ENCODE results near the gene NUDC.

NUDC gene

GRCh38 chr1:26900001-26900814 is 21.3 kb upstream of the NUDC start, which contains the start of gene GPATCH3:
GPATCH3 (minus strand) TSS chr1:26900467; CDS start chr1:26900442, 25 bp downstream.
- DNase-seq (peak; percentile 87), ATAC-seq (peak; percentile 89)
- Mint-ChIP-seq H3K27me3 (no peaks in the 10 kb centered on the region), H3K4me1 (peaks cover 29% of the 10 kb centered on the region), H3K9me3 (no peaks in the 10 kb centered on the region), H3K27ac (peak within 1 kb of the TSS; percentile 98), H3K4me3 (peak within 1 kb of the TSS; percentile 93), H3K36me3 (ENCODE audit: low read depth) (peaks cover 11% of the 10 kb centered on the region)

- no peak for DNase-seq
- no peaks in the 10 kb centered on the region for H3K27me3 Mint-ChIP-seq
- H3K36me3 Mint-ChIP-seq (ENCODE audit: low read depth): peaks cover 8% of the 10 kb centered on the region
- H3K4me3 Mint-ChIP-seq: peak overlapping the region; percentile 93
- ATAC-seq: no peak
- peaks cover 29% of the 10 kb centered on the region for H3K4me1 Mint-ChIP-seq
- H3K9me3 Mint-ChIP-seq: no peaks in the 10 kb centered on the region
- peak overlapping the region; percentile 98 for H3K27ac Mint-ChIP-seq
Measured at GRCh38 chr1:26900815-26901511, 20.6 kb upstream of the NUDC start.

GRCh38 chr1:26907071-26907917 is 14.2 kb upstream of the NUDC start:
- Mint-ChIP-seq H3K4me1 (no peaks in the 10 kb centered on the region), H3K27ac (no peak overlapping the region), H3K36me3 (ENCODE audit: low read depth) (no peaks in the 10 kb centered on the region), H3K4me3 (no peak overlapping the region), H3K9me3 (no peaks in the 10 kb centered on the region), H3K27me3 (no peaks in the 10 kb centered on the region)
- ATAC-seq (no peak), DNase-seq (no peak)

DNA sequence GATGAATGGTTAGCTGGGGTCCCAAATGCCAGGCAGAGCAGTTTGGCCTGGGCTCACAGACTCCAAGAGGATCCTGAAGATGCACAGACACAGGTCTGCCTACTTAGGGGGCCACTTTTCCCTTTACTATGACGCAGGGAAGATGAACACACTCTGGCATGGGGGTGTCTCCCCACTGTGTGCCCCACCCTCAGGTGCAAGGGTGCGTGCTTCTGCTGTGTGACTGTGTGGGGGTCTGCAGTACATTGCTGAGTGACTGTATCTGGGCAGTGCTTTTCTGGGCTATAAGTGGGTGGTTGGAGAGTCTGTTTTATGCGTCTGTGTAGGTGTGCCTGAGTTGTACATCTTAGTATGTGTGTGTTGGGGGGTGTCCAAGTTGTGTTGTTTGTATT is 11.6 kb upstream of the NUDC start:
- Mint-ChIP-seq H3K36me3 (ENCODE audit: low read depth) (no peaks in the 10 kb centered on the region), H3K4me1 (no peaks in the 10 kb centered on the region), H3K27ac (no peak overlapping the region), H3K27me3 (no peaks in the 10 kb centered on the region), H3K4me3 (no peak overlapping the region), H3K9me3 (no peaks in the 10 kb centered on the region)
- DNase-seq (no peak), ATAC-seq (no peak)

DNA sequence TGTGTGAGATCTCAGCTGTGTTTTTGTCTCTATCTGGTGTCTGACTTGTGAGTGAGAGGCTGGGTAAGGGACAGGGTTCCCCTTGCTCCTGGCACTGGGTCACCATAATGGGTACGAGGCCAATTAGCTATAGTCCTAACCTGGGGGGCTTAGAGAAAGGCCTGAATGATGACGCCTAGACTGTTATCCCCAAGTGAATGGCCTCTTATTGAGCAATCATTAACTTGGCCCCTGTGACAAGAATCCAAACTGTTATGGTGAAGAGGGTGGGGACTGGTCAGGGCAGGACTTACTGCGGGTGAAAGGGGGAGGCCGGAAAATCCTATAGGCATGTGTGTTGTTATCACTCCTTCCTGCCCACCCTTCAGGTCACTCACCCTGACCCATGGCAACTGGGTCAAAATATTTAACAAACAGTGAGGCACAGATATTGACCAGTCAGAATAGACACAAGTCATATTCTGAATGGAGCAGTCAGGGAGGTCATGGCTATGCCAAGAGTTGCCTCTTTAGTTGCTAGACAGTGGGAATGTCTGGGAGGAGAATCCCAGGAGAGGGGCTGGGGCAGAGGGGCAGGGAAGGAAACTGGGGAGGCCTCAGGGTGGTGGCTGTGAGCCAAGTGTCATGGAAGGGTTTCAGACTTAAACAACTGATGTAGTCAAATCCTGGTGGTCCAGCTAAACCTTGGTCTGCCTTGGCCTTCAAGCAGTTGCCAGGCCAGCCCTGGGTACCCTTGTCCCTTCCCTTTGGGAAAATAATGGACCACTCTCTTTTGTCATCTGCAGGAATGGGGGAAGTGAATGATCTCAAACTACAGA is 11.0 kb upstream of the NUDC start:
- DNase-seq (no peak), ATAC-seq (no peak)
- Mint-ChIP-seq H3K9me3 (no peaks in the 10 kb centered on the region), H3K27me3 (no peaks in the 10 kb centered on the region), H3K36me3 (ENCODE audit: low read depth) (no peaks in the 10 kb centered on the region), H3K27ac (no peak overlapping the region), H3K4me3 (no peak overlapping the region), H3K4me1 (no peaks in the 10 kb centered on the region)

GRCh38 chr1:26911399-26912146 is 10.0 kb upstream of the NUDC start:
- Mint-ChIP-seq H3K27me3 (no peaks in the 10 kb centered on the region), H3K27ac (no peak overlapping the region), H3K4me1 (no peaks in the 10 kb centered on the region), H3K9me3 (no peaks in the 10 kb centered on the region), H3K4me3 (no peak overlapping the region), H3K36me3 (ENCODE audit: low read depth) (no peaks in the 10 kb centered on the region)
- ATAC-seq: no peak
- DNase-seq: no peak

- Mint-ChIP-seq H3K4me3 (no peak overlapping the region), H3K36me3 (ENCODE audit: low read depth) (no peaks in the 10 kb centered on the region), H3K27ac (no peak overlapping the region), H3K4me1 (no peaks in the 10 kb centered on the region), H3K27me3 (no peaks in the 10 kb centered on the region), H3K9me3 (no peaks in the 10 kb centered on the region)
- ATAC-seq (no peak), DNase-seq (no peak)
Measured at GRCh38 chr1:26912147-26912490, 9.4 kb upstream of the NUDC start.

DNA sequence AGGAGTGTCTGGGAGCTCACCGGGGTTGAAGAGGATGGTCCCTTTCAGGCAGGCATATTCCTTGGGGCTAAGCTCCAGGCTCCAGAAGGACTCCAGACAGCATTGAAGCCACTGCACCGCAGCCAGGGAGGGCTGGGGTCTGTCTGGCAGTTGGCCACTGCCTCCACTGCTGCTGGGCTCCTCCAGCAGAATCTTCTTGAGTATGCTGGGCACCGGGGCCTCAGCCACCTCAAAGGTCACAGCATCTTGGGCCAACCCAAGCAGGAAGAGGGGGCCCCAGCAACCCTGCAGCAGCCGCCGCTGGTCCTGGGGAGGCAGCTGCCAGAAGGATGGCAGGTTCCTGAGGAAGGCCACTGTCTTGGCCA is 8.2 kb upstream of the NUDC start:
- Mint-ChIP-seq H3K9me3 (no peaks in the 10 kb centered on the region), H3K27ac (no peak overlapping the region), H3K27me3 (no peaks in the 10 kb centered on the region), H3K36me3 (ENCODE audit: low read depth) (no peaks in the 10 kb centered on the region), H3K4me1 (no peaks in the 10 kb centered on the region), H3K4me3 (no peak overlapping the region)
- ATAC-seq: no peak
- no peak for DNase-seq

GRCh38 chr1:26913754-26914619 is 7.6 kb upstream of the NUDC start, which contains the start of gene NR0B2:
NR0B2 (minus strand) TSS chr1:26913975; CDS start chr1:26913940, 35 bp downstream.
- H3K36me3 Mint-ChIP-seq (ENCODE audit: low read depth): no peaks in the 10 kb centered on the region
- ATAC-seq: no peak

GRCh38 chr1:26915204-26915842 is 6.2 kb upstream of the NUDC start:
- Mint-ChIP-seq H3K9me3 (no peaks in the 10 kb centered on the region), H3K27ac (no peak overlapping the region), H3K36me3 (ENCODE audit: low read depth) (no peaks in the 10 kb centered on the region), H3K27me3 (no peaks in the 10 kb centered on the region), H3K4me3 (no peak overlapping the region), H3K4me1 (peaks cover 1% of the 10 kb centered on the region)
- DNase-seq (no peak), ATAC-seq (no peak)

More at GRCh38 chr1:26913754-26914619, 7.6 kb upstream of the NUDC start, which contains the start of gene NR0B2:
- no peaks in the 10 kb centered on the region for H3K9me3 Mint-ChIP-seq
- no peak within 1 kb of the TSS for H3K4me3 Mint-ChIP-seq
- H3K27me3 Mint-ChIP-seq: no peaks in the 10 kb centered on the region
- H3K27ac Mint-ChIP-seq: no peak within 1 kb of the TSS
- DNase-seq: no peak
- no peaks in the 10 kb centered on the region for H3K4me1 Mint-ChIP-seq

GRCh38 chr1:26921126-26921539 is 410 bp upstream of the NUDC start:
- ATAC-seq (peak; percentile 76), DNase-seq (no peak)
- Mint-ChIP-seq H3K4me1 (peaks cover 37% of the 10 kb centered on the region), H3K27me3 (no peaks in the 10 kb centered on the region), H3K36me3 (ENCODE audit: low read depth) (peaks cover 33% of the 10 kb centered on the region), H3K4me3 (peak overlapping the region; percentile 94), H3K27ac (peak overlapping the region; percentile 97), H3K9me3 (no peaks in the 10 kb centered on the region)

DNA sequence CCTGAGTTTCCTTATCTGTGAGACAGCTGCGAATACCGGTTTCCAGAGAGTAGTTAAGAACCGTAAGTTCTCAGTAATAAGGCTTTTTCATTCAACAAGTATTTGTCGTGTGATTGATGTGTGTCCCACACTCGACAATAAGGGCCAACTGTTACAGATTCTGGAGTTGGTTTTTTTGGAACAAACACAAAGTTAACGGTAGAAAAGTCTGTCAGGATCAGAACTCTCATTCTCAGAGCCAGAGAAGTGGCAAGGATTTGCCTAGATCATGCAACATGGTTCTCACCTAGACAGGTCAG is 837 bp downstream of the NUDC start:
- peaks cover 43% of the 10 kb centered on the region for H3K4me1 Mint-ChIP-seq
- no peaks in the 10 kb centered on the region for H3K9me3 Mint-ChIP-seq
- H3K36me3 Mint-ChIP-seq (ENCODE audit: low read depth): peaks cover 43% of the 10 kb centered on the region
- H3K4me3 Mint-ChIP-seq: peak overlapping the region; percentile 94
- ATAC-seq (no peak), DNase-seq (no peak)
- no peaks in the 10 kb centered on the region for H3K27me3 Mint-ChIP-seq
- H3K27ac Mint-ChIP-seq: peak overlapping the region; percentile 97
